ENCODE measurements around the gene DPP10. TPM values are rescaled to one million over a fixed set of nuclear protein-coding genes. Genes with fewer than 3 reads are reported as not detected.

DPP10 gene
- total RNA-seq, 4 donors from 2014 or later = 0.09 to 4.0 (median 0.38) TPM; not detected in 1

DNA sequence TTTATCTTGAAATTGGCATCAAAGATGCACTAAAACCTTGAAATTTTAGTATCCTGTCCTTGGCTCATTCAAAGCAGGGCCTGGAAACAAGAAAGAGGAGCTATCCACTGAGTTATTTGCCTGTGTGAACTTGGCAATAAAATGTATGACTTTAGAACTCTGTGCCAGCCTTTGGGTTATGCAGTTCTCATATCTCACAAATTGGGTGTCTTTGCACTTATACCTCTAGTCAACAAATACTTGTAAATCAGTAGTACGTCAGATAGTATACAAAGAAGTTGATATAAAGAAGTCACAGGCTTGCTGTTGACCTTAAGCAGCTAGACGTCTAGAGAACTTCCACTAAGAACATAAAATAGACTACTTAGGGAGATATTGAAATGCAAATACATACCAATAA lies 1331.9 kb downstream of the DPP10 start:
- 44 to 64% methylated on average over 2 of the region's 2 CpGs for WGBS, 2 donors
- Histone ChIP-seq H3K4me3 (no peak overlapping the region), H3K27me3 (no peaks in the 10 kb centered on the region), H3K36me3 (no peaks in the 10 kb centered on the region), H3K4me1 (no peaks in the 10 kb centered on the region), H3K27ac (no peak overlapping the region), H3K9me3 (no peaks in the 10 kb centered on the region)
- no peak for TF ChIP-seq POLR2A (IDR thresholded peaks at IDR 0.05)
- TF ChIP-seq, protein P1, sequence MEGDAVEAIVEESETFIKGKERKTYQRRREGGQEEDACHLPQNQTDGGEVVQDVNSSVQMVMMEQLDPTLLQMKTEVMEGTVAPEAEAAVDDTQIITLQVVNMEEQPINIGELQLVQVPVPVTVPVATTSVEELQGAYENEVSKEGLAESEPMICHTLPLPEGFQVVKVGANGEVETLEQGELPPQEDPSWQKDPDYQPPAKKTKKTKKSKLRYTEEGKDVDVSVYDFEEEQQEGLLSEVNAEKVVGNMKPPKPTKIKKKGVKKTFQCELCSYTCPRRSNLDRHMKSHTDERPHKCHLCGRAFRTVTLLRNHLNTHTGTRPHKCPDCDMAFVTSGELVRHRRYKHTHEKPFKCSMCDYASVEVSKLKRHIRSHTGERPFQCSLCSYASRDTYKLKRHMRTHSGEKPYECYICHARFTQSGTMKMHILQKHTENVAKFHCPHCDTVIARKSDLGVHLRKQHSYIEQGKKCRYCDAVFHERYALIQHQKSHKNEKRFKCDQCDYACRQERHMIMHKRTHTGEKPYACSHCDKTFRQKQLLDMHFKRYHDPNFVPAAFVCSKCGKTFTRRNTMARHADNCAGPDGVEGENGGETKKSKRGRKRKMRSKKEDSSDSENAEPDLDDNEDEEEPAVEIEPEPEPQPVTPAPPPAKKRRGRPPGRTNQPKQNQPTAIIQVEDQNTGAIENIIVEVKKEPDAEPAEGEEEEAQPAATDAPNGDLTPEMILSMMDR (IDR thresholded peaks at IDR 0.05) = no peak
- no peak for DNase-seq
- intact Hi-C loops (cut with DNase I) = no loop called here

DNA sequence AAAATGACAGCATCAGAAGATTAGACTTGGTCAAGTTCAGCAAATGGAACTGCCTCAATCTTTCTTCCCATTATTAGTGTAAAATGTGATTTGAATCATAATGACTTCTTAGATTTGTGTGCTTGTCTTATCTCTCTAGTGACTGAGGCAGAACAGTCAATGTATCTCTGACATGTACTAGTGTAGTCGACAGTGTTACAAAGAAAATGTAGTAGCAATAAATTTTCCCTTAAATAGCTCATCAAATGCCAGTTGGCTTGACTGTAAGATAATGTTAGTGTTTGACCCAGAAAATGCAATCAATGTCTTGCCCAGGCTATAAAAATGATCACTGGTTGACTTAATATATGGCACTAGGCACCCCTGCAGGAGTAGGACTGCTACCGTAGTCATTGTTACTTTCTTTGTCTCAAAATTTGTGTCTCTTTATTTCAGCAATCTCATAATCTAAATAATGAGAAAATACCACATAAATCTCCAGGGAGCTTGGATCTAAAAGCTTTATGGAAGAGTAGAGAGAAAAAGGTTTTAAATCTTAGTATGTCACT lies 1336.7 kb downstream of the DPP10 start:
- no peak overlapping the region for H3K4me3 ChIP-seq
- H3K36me3 ChIP-seq = no peaks in the 10 kb centered on the region
- TF ChIP-seq POLR2A (IDR thresholded peaks at IDR 0.05) = no peak
- TF ChIP-seq, protein P1 (IDR thresholded peaks at IDR 0.05) = no peak
- H3K27ac ChIP-seq = no peak overlapping the region
- WGBS, 2 donors = 78 to 90% methylated on average over 2 of the region's 2 CpGs
- no peak for DNase-seq
- no peaks in the 10 kb centered on the region for H3K4me1 ChIP-seq
- intact Hi-C loops (cut with DNase I) = no loop called here
- no peaks in the 10 kb centered on the region for H3K27me3 ChIP-seq
- H3K9me3 ChIP-seq = no peaks in the 10 kb centered on the region

DNA sequence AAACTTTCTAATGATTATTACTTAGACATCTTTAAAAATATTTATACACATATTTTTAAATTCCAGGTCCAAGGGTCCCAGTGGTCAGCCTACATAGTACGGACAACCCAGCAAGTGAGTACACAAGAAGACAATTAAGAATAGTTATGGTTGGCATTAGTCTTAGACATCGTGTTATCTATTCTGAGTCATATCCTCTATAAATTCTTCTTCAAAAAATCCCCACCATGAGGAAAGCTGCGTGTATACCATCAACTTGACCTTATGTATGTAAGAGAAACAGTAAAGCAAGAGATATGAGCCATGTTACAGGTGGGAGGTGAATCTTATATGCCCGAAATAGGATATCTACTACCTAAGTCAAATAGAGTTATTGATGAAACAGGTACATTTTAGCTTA lies 1339.8 kb downstream of the DPP10 start:
- no peak for DNase-seq
- H3K4me3 ChIP-seq = no peak overlapping the region
- intact Hi-C loops (cut with DNase I) = no loop called here
- no peaks in the 10 kb centered on the region for H3K9me3 ChIP-seq
- no peaks in the 10 kb centered on the region for H3K4me1 ChIP-seq
- TF ChIP-seq, protein P1 (IDR thresholded peaks at IDR 0.05) = no peak
- no peak for TF ChIP-seq POLR2A (IDR thresholded peaks at IDR 0.05)
- H3K36me3 ChIP-seq = no peaks in the 10 kb centered on the region
- no peak overlapping the region for H3K27ac ChIP-seq
- WGBS, 2 donors = 66 to 69% methylated on average over 4 of the region's 4 CpGs
- no peaks in the 10 kb centered on the region for H3K27me3 ChIP-seq

DNA sequence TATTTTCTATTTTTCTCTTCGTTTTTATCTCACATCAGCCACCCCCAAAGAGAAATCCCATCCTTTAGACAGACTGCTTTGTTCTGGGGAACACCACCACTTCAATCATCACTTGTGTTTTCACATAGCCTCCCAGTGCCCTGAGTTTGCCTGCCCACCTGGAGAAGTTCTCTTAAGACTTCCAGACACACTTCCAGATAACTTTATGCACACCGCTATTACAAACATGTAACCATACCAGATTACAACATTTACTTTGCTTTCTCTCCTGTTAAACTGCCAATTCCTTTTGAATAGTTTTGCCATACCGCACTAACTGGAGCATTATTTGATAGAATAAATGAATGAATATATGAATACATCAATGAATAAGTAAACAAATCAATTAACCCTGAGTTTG lies 1353.6 kb downstream of the DPP10 start:
- intact Hi-C loops (cut with DNase I) = no loop called here
- TF ChIP-seq, protein P1 (IDR thresholded peaks at IDR 0.05) = no peak
- no peak for TF ChIP-seq POLR2A (IDR thresholded peaks at IDR 0.05)
- 71 to 73% methylated on average over 3 of the region's 3 CpGs for WGBS, 2 donors
- Histone ChIP-seq H3K27ac (no peak overlapping the region), H3K27me3 (no peaks in the 10 kb centered on the region), H3K4me1 (no peaks in the 10 kb centered on the region), H3K9me3 (no peaks in the 10 kb centered on the region), H3K4me3 (no peak overlapping the region), H3K36me3 (no peaks in the 10 kb centered on the region)
- DNase-seq = no peak

DNA sequence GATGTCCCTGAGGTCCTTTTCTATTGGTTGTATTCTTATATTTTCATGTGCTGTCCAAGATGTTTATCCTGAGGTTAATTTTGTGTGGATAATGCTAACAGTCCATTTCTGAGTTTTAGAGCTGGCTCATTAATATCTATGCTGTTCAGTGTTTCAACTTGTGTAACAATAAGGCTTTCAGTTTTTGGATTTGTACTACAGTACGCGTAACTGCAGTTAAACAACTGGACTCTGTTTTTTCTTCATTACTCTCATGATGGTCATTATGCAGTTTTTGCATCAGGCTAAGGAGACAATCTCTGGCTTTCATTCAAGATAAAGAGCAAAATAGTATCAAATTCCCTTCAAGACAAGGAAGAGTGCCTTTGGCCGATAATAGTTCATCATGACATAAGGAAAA lies 1364.8 kb downstream of the DPP10 start:
- TF ChIP-seq, protein P1 (IDR thresholded peaks at IDR 0.05) = no peak
- no peak for TF ChIP-seq POLR2A (IDR thresholded peaks at IDR 0.05)
- no peaks in the 10 kb centered on the region for H3K27me3 ChIP-seq
- DNase-seq = no peak
- H3K27ac ChIP-seq = no peak overlapping the region
- no peaks in the 10 kb centered on the region for H3K4me1 ChIP-seq
- no peak overlapping the region for H3K4me3 ChIP-seq
- no peaks in the 10 kb centered on the region for H3K9me3 ChIP-seq
- H3K36me3 ChIP-seq = no peaks in the 10 kb centered on the region
- intact Hi-C loops (cut with DNase I) = no loop called here
- 78 to 79% methylated on average over 3 of the region's 3 CpGs for WGBS, 2 donors

Measured in esophagus squamous epithelium (tissue), 5 donors.